Right ventricle myocardium superior (tissue), 1 donor: ENCODE data around the gene SLC18A2. TPM values are rescaled to one million over a fixed set of nuclear protein-coding genes. Genes with fewer than 3 reads are reported as not detected.
"Not testable (repeated sequence)": the region's sequence is repeated elsewhere in the genome, so short reads cannot be mapped to it uniquely, and the experiment has no call there.

Source experiments
- ATAC-seq: fragments of 200-7000 bp; cut with Tn5 transposase; one replicate; pipeline ENCODE4 v1.9.1; 2020; ENCODE audit warnings: mild to moderate bottlenecking; ENCODE audit not compliant: poor library complexity
- DNase-seq: peaks from one replicate; pipeline ENCODE4 v3.0.0-alpha.2; 2020
- intact Hi-C: fragments of 100-400 bp; cut with DNase I; formaldehyde crosslinking; loops from one replicate; pipeline ENCODE4 v1.11.2; 2022
- total RNA-seq: library from RNA; stranded (reverse); fragmentation: NEBNext Ultra II Directional; extraction: Animal tissue kit (Norgen Biotek cat#: 25700); gene quantifications from one replicate; pipeline ENCODE4 v1.2.1, GENCODE V29; 2021
- donor health status: DM: no; HTN: yes; CAD: no; lungs with severe emphysema.

The SLC18A2 gene
- total RNA-seq, 1 donor from 2014 or later = 0.22 TPM

DNA sequence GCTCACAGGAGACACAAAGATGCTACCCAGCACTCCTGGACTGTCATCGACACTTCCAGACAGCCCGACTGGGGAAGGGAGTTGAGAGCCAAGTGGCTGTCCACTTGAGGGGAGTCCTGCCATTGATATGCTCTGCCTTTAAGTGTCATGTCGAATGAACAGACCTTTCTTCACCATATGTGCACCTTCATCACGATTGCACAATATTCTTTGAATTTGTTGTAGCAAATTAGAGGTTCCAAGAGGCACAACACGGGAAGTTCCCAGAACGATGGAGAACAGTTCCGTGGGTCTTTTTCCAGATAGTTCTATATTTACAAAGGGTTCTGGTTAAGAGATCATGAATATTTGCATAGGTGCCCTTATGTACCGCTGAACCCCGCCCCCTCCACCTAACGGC, 16.0 kb downstream of the SLC18A2 start:
- DNase-seq (no peak), ATAC-seq (no peak)
- intact Hi-C loops = no loop called here

GRCh38 chr10:117257721-117258120, 16.8 kb downstream of the SLC18A2 start:
- no peak for DNase-seq
- intact Hi-C loops = no loop called here

DNA sequence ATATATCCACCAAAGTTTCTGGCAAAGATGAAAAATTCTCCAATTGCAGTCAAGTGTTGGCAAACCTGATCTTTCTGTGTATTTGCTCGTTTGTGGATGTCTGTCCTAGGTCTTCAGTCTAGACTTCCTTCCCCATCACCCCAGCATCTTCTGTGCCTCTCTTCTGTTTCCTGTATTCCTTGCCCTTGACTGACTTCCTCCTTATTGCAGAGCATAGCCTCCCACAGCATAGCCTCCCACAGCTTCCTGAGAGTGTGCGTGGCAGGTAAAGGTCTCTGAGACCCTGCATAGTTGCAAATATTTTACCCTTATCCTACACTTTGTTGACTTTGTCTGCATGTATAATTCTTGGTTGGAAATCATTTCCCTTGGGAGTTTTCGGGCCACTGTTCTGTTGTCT, 18.4 kb downstream of the SLC18A2 start:
- DNase-seq (no peak), ATAC-seq (no peak)

More at GRCh38 chr10:117257721-117258120, 16.8 kb downstream of the SLC18A2 start:
- ATAC-seq = no peak

DNA sequence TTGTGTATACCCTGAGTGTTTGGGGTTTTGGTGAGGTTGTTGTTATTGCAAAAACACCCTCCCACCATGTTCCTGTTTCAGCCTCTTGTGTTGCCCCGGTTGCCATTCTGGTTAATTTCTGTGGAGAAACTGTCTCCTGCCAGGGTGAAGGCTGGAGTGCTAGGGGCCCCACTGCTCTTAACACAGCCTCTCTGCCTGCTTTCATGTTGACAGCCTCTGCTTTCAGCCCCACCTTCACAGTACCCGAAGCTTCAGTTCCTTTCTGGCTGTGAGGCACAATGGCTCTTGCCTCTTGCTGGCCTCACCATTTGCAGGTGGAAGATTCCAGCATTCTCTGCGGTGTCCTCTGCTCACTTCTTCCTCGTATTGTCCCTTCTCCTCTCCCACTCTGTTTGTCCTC, 19.2 kb downstream of the SLC18A2 start:
- intact Hi-C loops = no loop called here
- DNase-seq = no peak
- ATAC-seq = no peak

More for the DNA sequence above, 18.4 kb downstream of the SLC18A2 start:
- intact Hi-C loops = no loop called here

- intact Hi-C loops = no loop called here
- ATAC-seq = no peak
- no peak for DNase-seq
Measured at GRCh38 chr10:117261501-117261900, 20.6 kb downstream of the SLC18A2 start.

- intact Hi-C loops = no loop called here
- DNase-seq (no peak), ATAC-seq (no peak)
Measured at GRCh38 chr10:117262291-117262902, 21.5 kb downstream of the SLC18A2 start.

DNA sequence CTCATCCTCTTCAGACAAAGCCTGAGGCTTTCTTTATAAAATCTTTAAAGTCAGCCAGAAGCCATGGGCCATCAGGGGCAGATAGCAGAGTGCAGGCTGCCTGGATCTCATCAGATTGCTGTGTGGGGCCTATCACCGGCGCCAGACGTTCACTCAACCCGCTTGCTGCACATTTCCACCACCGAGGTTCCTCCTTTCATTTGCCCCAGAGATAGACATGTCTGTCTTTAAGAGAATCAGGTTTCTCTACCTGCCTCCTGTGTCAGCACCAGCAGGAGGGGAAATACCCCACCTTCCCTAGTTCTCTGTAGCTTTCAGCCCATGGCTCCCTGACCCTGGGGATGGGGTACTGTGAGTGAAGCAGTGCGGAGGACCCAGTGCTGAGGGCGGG, 22.0 kb downstream of the SLC18A2 start:
- ATAC-seq = no peak
- no peak for DNase-seq
- intact Hi-C loops = no loop called here

DNA sequence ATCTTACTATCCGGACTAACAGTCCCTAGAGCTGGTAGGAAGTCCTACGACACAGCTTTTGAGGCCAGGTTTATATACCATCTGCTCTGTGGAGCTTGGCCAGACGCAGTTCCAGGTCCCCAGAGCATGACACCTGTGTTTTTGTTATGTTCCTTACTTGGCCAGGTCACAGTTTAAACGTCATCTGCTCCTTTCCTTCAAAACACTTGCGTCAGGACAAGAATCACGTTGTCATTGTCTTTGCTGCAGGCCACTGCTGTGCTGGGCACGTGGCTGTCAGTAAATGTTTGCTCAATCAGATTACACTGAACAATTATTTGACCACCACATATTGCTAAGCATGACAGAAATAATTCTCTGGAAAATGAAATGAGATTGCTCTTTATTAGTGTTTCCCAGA, 23.9 kb downstream of the SLC18A2 start:
- DNase-seq (no peak), ATAC-seq (no peak)
- intact Hi-C loops = no loop called here

GRCh38 chr10:117266400-117266799, 25.5 kb downstream of the SLC18A2 start:
- ATAC-seq (no peak), DNase-seq (no peak)
- intact Hi-C loops = no loop called here

- ATAC-seq (no peak), DNase-seq (no peak)
- intact Hi-C loops = no loop called here
Measured at GRCh38 chr10:117266812-117267211, 25.9 kb downstream of the SLC18A2 start.

DNA sequence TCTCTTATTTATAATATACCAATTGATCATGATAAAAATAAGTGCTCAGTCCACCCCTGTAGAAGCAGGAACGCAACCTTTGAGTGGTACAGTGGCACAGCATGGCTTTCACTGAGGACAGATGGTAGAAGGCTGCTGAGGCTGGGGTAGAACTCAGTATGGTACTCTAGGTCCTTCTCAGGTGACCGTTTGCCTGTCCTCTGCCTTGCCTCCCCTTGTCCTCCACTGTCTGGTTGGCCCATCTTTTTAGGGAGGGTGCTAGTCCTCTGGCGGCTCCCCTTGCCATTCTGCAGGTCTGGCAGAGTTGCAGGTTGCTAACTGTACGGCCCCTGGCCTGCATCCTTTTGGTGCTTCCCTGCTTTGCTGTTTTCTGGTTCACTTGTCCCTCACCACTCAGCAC, 27.3 kb downstream of the SLC18A2 start:
- intact Hi-C loops = no loop called here
- ATAC-seq = no peak
- DNase-seq = no peak

DNA sequence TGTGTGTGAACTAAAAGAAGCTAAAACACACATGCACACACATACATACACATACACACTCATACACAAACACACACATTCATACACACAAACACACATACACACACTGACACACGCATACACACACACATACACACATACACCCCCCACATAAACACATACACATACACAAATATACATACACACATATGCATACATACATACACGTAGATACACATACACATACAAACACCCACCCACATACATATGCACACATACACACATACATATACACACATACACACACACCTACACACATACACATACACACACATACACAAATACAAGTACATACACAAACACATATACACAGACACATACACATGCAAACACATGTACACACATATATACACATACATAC, 28.0 kb downstream of the SLC18A2 start:
- no peak for ATAC-seq
- intact Hi-C loops = no loop called here
- no peak for DNase-seq

GRCh38 chr10:117271427-117271826, 30.5 kb downstream of the SLC18A2 start:
- intact Hi-C loops = no loop called here
- no peak for DNase-seq
- ATAC-seq = no peak

GRCh38 chr10:117272195-117273076, 31.5 kb downstream of the SLC18A2 start:
- intact Hi-C loops = no loop called here
- DNase-seq (no peak), ATAC-seq (no peak)

- intact Hi-C loops = no loop called here
- ATAC-seq (no peak), DNase-seq (no peak)
Measured at GRCh38 chr10:117273980-117274379, 33.1 kb downstream of the SLC18A2 start.

- intact Hi-C loops = no loop called here
- ATAC-seq (no peak), DNase-seq (no peak)
Measured at GRCh38 chr10:117274509-117274908, 33.6 kb downstream of the SLC18A2 start.

DNA sequence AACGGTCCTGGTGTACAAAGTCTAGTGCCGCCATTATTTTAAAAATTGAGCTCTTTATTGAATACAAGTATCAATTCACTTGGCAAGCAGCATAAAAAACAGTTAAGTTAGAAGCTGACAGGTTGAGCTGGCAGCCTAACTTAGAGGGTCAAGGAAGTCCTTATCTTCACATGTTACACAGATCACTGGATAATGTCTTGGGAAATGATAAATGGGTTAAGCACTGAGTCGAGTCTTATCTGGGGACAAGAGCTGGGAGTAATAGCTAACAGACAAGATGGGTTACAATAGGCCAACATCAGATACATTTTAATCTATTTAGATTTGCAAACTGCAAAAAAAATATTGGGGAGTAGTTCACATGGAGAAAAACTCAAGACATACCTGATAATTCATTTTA, 34.2 kb downstream of the SLC18A2 start:
- intact Hi-C loops = no loop called here
- ATAC-seq = no peak
- DNase-seq = no peak

- no peak for DNase-seq
- ATAC-seq = no peak
- intact Hi-C loops = no loop called here
Measured at GRCh38 chr10:117277675-117278074, 36.8 kb downstream of the SLC18A2 start.

- DNase-seq (no peak), ATAC-seq (no peak)
- intact Hi-C loops = no loop called here
Measured at GRCh38 chr10:117284716-117285494, 44.0 kb downstream of the SLC18A2 start.

DNA sequence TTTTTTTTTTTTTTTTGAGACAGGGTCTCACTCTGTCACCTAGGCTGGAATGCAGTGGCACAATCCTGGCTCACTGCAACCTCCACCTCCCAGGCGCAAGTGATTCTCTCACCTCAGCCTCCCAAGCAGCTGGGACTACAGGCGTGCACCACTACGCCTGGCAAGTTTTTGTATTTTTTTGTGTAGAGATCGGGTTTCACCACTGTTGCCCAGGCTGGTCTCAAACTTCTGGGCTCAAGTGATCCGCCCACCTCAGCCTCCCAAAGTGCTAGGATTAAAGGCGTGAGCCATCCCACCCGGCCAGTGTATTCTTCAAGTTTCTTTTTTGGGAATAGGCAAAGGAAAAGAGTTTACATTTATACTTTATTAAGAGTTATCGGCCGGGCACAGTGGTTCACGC, 50.0 kb downstream of the SLC18A2 start:
- intact Hi-C loops, ATAC-seq, DNase-seq: not testable (repeated sequence)
